HL-60 (cell line): ENCODE measurements around the gene WDR33.
"Not testable (repeated sequence)": the region's sequence is repeated elsewhere in the genome, so short reads cannot be mapped to it uniquely, and the experiment has no call there.

Experiments
- GABPA ChIP-seq: IDR thresholded peaks from 2 replicates; pipeline ENCODE4 v1.6.1; 2012; ENCODE audit warnings: low read depth
- POLR2AphosphoS5 ChIP-seq: IDR thresholded peaks from 2 replicates; pipeline ENCODE4 v1.6.1; 2012; ENCODE audit warnings: low read depth
- TF ChIP-seq, protein P1 (sequence below): IDR thresholded peaks from one replicate; pipeline ENCODE4 v1.5.1; 2011; ENCODE audit warnings: low read length, control low read depth, inconsistent platforms; ENCODE audit not compliant: insufficient read depth
- TF ChIP-seq, protein P2 (sequence below): IDR thresholded peaks from 2 replicates; pipeline ENCODE4 v1.6.1; 2012; ENCODE audit warnings: low read depth; ENCODE audit not compliant: insufficient replicate concordance

DNA sequence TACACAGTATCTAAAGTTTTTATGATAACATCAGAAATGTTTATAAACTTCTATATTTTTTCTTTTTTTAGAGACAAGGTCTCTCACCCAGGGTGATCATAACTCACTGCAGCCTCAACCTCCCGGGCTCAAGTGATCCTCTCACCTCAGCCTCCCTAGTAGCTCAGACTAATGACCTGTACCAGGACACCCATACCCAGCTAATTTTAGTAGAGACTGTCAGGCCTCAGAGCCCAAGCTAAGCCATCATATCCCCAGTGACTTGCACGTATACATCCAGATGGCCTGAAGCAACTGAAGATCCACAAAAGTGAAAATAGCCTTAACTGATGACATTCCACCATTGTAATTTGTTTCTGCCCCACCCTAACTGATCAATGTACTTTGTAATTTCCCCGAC, 1.5 kb upstream of the WDR33 start:
- TF ChIP-seq POLR2AphosphoS5, GABPA: not testable (repeated sequence)
- TF ChIP-seq, protein P1, sequence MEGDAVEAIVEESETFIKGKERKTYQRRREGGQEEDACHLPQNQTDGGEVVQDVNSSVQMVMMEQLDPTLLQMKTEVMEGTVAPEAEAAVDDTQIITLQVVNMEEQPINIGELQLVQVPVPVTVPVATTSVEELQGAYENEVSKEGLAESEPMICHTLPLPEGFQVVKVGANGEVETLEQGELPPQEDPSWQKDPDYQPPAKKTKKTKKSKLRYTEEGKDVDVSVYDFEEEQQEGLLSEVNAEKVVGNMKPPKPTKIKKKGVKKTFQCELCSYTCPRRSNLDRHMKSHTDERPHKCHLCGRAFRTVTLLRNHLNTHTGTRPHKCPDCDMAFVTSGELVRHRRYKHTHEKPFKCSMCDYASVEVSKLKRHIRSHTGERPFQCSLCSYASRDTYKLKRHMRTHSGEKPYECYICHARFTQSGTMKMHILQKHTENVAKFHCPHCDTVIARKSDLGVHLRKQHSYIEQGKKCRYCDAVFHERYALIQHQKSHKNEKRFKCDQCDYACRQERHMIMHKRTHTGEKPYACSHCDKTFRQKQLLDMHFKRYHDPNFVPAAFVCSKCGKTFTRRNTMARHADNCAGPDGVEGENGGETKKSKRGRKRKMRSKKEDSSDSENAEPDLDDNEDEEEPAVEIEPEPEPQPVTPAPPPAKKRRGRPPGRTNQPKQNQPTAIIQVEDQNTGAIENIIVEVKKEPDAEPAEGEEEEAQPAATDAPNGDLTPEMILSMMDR: not testable (repeated sequence)
- TF ChIP-seq, protein P2, sequence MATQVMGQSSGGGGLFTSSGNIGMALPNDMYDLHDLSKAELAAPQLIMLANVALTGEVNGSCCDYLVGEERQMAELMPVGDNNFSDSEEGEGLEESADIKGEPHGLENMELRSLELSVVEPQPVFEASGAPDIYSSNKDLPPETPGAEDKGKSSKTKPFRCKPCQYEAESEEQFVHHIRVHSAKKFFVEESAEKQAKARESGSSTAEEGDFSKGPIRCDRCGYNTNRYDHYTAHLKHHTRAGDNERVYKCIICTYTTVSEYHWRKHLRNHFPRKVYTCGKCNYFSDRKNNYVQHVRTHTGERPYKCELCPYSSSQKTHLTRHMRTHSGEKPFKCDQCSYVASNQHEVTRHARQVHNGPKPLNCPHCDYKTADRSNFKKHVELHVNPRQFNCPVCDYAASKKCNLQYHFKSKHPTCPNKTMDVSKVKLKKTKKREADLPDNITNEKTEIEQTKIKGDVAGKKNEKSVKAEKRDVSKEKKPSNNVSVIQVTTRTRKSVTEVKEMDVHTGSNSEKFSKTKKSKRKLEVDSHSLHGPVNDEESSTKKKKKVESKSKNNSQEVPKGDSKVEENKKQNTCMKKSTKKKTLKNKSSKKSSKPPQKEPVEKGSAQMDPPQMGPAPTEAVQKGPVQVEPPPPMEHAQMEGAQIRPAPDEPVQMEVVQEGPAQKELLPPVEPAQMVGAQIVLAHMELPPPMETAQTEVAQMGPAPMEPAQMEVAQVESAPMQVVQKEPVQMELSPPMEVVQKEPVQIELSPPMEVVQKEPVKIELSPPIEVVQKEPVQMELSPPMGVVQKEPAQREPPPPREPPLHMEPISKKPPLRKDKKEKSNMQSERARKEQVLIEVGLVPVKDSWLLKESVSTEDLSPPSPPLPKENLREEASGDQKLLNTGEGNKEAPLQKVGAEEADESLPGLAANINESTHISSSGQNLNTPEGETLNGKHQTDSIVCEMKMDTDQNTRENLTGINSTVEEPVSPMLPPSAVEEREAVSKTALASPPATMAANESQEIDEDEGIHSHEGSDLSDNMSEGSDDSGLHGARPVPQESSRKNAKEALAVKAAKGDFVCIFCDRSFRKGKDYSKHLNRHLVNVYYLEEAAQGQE: not testable (repeated sequence)
